NT2/D1 (cell line): ENCODE results near the gene CENPB.

Experiments
- DNase-seq: peaks from one replicate; pipeline ENCODE4 v3.0.0-alpha.2; 2011; ENCODE audit warnings: low read depth, low spot score
- H3K27me3 ChIP-seq: 2 replicates; pipeline ENCODE4 v1.6.0; 2011; ENCODE audit warnings: mild to moderate bottlenecking; ENCODE audit not compliant: insufficient read length, insufficient read depth
- H3K36me3 ChIP-seq: 2 replicates; pipeline ENCODE4 v1.6.1; 2011; ENCODE audit warnings: mild to moderate bottlenecking, low read length, mixed read lengths; ENCODE audit not compliant: insufficient read depth, insufficient read length
- H3K4me1 ChIP-seq: 2 replicates; pipeline ENCODE4 v1.5.1; 2011; ENCODE audit not compliant: insufficient read depth, insufficient read length
- H3K4me3 ChIP-seq: 2 replicates; pipeline ENCODE4 v1.5.1; 2011; ENCODE audit warnings: low read depth; ENCODE audit not compliant: insufficient read length
- H3K9ac ChIP-seq: 2 replicates; pipeline ENCODE4 v1.6.0; 2011; ENCODE audit warnings: low read depth; ENCODE audit not compliant: insufficient read length
- H3K9me3 ChIP-seq: 2 replicates; pipeline ENCODE4 v1.5.1; 2011; ENCODE audit warnings: mild to moderate bottlenecking, low read length; ENCODE audit not compliant: insufficient read depth
- SUZ12 ChIP-seq: IDR thresholded peaks from 2 replicates; pipeline ENCODE4 v1.6.1; 2011; ENCODE audit not compliant: insufficient read length, insufficient read depth; ENCODE audit errors: extremely low read depth
- YY1 ChIP-seq: IDR thresholded peaks from 2 replicates; pipeline ENCODE4 v1.6.1; 2011; ENCODE audit not compliant: insufficient read length, insufficient read depth
- ZNF274 ChIP-seq: IDR thresholded peaks from 2 replicates; pipeline ENCODE4 v1.6.1; 2011; ENCODE audit warnings: mild to moderate bottlenecking, low read depth, low read length

Gene CENPB

DNA sequence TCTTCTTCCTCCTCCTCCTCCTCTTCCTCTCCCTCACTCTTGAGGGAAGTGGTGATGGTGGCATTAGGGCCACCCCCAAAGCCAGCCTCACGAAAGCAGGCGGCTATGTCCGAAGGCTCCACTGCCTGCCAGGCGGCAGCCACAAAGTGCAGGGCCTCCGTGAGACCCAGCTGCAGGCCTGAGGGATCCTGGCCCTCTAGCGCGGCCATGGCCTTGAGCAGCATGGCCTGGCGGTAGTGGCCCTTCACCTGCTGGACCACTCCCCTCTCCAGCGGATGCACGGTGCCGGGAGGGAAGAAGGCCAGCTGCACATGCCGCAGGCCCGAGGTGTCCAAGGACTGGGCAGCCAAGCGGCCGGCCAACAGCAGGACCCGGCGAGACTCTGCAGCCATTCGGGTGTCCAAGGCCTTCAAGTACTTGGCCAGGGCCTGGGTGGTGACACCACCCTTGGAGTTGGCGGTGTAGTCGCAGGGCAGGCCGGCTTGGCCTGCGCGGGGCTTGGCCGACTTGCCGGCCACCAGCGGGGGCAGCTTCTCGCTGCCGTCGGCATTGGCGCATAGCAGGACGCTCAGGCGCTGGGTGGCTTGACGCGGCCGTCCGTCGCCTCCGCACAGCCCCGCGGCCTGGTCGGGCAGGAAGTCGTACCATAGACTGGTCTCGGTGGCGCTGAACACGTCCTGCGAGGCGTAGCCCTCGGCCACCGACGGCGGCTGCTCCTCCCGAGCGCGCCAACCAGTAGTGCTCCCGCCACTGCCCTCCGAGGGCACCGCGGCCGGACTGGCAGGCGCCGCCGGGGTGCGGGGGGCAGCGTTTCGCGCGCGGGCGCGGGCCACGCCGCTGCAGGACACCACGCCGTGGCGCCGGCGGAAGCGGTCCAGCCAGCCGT lies 1.1 kb downstream of the CENPB start:
- no peaks in the 10 kb centered on the region; the same call in 1 of the 2 replicates for H3K9me3 ChIP-seq
- peak overlapping the region; percentile 70 for H3K4me3 ChIP-seq
- H3K36me3 ChIP-seq, result peaks cover 19% of the 10 kb centered on the region
- H3K4me1 ChIP-seq, result peaks cover 10% of the 10 kb centered on the region
- no peak for TF ChIP-seq ZNF274
- TF ChIP-seq YY1, result no peak
- no peak for TF ChIP-seq SUZ12
- DNase-seq, result no peak
- H3K27me3 ChIP-seq, result peaks cover 19% of the 10 kb centered on the region
- peak overlapping the region; percentile 80 for H3K9ac ChIP-seq

DNA sequence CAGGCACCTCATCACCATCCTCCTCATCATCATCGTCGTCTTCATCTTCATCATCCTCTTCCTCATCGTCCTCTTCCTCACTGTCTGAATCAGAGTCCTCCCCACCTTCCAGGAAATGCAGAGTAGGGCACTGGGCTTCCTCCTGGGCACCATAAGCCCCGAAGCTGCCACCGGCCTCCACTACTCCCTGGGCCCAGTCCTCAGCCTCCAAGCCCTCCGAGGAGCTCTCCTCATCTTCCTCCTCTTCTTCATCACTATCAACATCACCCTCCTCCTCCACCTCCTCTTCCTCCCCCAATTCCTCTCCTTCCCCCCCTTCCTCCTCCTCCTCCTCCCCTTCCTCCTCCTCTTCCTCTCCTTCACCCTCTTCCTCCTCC lies 1.7 kb downstream of the CENPB start:
- Histone ChIP-seq H3K9ac (no peak overlapping the region), H3K36me3 (peaks cover 19% of the 10 kb centered on the region), H3K4me1 (peaks cover 10% of the 10 kb centered on the region), H3K9me3 (no peaks in the 10 kb centered on the region; the same call in 1 of the 2 replicates), H3K27me3 (peaks cover 22% of the 10 kb centered on the region), H3K4me3 (no peak overlapping the region)
- no peak for DNase-seq
- no peak for TF ChIP-seq YY1
- TF ChIP-seq SUZ12, result no peak
- TF ChIP-seq ZNF274, result no peak

DNA sequence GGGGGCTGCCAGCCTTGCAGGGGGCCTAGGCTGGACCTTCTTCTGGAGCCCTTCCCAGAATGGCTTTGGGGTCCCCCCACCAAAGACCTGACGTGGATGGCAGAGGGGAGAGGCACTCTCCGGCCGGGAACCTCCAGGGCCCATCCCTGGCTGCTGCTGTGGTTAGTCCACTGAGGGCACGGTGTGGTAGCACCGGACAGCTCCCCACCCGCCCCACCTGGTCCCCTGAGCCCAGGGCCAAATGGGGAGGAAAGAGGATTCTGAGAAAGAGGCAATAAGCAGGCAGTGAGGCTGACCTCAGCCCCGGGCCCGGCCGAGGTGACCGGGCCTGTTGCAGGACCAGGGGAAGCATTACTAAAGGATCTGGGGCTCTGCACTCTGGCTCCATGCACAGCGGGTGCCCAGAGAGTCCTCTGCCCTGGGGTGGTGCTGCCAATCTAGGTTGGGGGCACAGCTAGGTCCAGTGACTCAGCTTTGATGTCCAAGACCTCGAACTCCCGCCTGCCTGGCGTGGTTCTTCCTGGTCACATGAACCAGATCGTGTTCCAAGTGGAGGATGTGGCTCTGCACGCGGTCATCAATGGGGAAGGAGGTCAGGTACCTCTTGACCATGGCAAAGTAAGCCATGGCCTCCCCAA lies 2.2 kb downstream of the CENPB start:
- Histone ChIP-seq H3K4me1 (peaks cover 10% of the 10 kb centered on the region), H3K27me3 (peaks cover 27% of the 10 kb centered on the region), H3K9me3 (no peaks in the 10 kb centered on the region; the same call in 1 of the 2 replicates), H3K4me3 (no peak overlapping the region), H3K9ac (no peak overlapping the region), H3K36me3 (peaks cover 19% of the 10 kb centered on the region)
- TF ChIP-seq SUZ12, result no peak
- no peak for TF ChIP-seq ZNF274
- no peak for TF ChIP-seq YY1
- DNase-seq, result no peak

DNA sequence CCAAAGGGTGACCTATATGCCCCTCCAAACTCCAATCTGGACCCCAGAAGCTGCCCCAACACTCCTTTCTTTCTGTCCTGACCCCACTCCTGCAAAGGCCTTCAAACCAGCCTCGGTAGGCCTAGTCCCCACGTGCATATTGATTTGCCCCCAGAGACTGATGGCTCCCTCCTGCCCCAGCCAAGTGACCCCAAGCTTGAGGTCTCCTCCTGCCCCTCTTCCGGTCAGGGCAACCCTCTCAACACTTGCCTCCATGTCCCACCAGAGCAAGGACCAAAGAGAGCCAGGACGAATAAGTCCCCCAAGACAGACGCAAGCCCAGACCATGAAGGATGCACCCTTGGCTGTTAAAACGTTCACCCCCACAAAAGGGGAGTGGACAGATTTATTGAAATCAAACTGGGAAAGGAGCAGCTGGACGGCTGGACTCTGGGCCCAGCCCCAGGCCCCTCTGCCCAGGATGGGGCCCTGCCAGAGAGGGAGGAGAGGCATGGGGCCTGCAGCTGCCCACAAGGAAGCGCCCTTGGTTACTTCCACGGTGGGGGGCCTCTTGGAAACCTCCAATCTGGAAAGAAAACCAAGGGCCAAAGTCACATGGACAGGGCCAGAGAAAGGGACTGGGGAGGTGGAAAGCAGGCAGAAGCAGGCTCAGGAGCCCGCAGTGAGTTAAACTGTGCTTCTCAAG lies 2.9 kb downstream of the CENPB start:
- H3K4me1 ChIP-seq, result peaks cover 8% of the 10 kb centered on the region

DNA sequence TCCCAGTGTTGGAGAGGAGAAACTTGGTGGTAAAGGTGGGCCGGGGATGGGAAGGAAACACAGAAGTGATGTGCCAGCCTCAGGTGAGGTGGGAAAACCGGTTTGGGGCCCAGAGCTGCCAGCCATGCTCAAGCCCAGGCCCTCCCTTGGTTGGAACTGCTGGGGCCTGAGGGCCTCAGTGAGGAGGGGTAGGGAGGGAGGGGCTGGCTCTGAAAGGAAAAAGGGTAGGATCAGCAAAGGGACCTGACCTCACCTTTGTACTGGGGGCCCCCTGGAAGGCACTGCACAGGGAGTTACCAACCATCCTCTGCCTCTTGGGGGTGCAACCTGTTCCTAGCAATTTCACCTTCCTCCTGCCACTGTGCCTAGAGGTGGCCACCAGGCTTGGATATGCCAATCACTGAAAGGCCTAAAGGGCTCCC lies 3.5 kb downstream of the CENPB start:
- H3K27me3 ChIP-seq, result peaks cover 33% of the 10 kb centered on the region
- peaks cover 8% of the 10 kb centered on the region for H3K4me1 ChIP-seq
- TF ChIP-seq ZNF274 (no peak), YY1 (no peak), SUZ12 (no peak)
- no peak for DNase-seq
- H3K36me3 ChIP-seq, result peaks cover 19% of the 10 kb centered on the region
- no peaks in the 10 kb centered on the region; the same call in 1 of the 2 replicates for H3K9me3 ChIP-seq
- no peak overlapping the region for H3K9ac ChIP-seq
- no peak overlapping the region for H3K4me3 ChIP-seq

More for the DNA sequence above, 2.9 kb downstream of the CENPB start:
- H3K27me3 ChIP-seq, result peaks cover 32% of the 10 kb centered on the region
- no peak for TF ChIP-seq YY1
- TF ChIP-seq SUZ12, result no peak
- no peak for TF ChIP-seq ZNF274
- H3K4me3 ChIP-seq, result no peak overlapping the region
- no peak overlapping the region for H3K9ac ChIP-seq
- DNase-seq, result no peak
- H3K36me3 ChIP-seq, result peaks cover 19% of the 10 kb centered on the region
- no peaks in the 10 kb centered on the region; the same call in 1 of the 2 replicates for H3K9me3 ChIP-seq

DNA sequence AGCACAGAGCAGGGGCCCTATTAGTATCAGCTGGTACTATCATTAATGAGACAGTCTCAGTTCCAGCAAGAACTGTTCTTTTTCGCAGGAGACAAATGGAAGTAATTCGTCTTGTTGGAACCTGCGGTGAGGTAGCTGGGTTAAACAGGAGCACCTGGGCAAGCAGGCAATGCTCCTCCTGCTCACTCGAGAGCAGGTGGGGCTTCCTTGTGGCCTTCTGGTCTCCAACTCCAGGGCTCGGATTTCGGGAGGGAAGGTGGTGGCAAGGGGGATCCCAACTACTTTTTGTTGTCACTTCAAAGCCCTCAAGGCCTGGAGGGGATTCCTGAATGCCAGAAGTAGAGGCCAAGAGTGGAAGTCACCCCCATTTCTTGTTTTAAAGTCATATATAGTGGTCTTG lies 3.9 kb downstream of the CENPB start:
- Histone ChIP-seq H3K9me3 (no peaks in the 10 kb centered on the region; the same call in 1 of the 2 replicates), H3K4me3 (no peak overlapping the region), H3K9ac (no peak overlapping the region), H3K27me3 (peaks cover 35% of the 10 kb centered on the region), H3K36me3 (peaks cover 19% of the 10 kb centered on the region), H3K4me1 (peaks cover 8% of the 10 kb centered on the region)
- DNase-seq, result no peak
- no peak for TF ChIP-seq YY1
- TF ChIP-seq ZNF274, result no peak
- TF ChIP-seq SUZ12, result no peak
